LNCAP (cell line): ENCODE data around the gene TRAM2.

Experiments used
- CTCF ChIP-seq: fragments of 450-650 bp; IDR thresholded peaks from 2 replicates; pipeline ENCODE4 v1.5.1; 2017; ENCODE audit warnings: mild to moderate bottlenecking

Gene TRAM2

GRCh38 chr6:52548353-52548713, 28.5 kb downstream of the TRAM2 start:
- TF ChIP-seq CTCF = no peak

GRCh38 chr6:52547647-52548352, 29.1 kb downstream of the TRAM2 start:
- TF ChIP-seq CTCF = no peak

- no peak for TF ChIP-seq CTCF
Observed at GRCh38 chr6:52546678-52547077, 30.2 kb downstream of the TRAM2 start.

- TF ChIP-seq CTCF = no peak
Observed at GRCh38 chr6:52546192-52546591, 30.7 kb downstream of the TRAM2 start.

GRCh38 chr6:52545406-52546119, 31.3 kb downstream of the TRAM2 start:
- TF ChIP-seq CTCF = no peak

- TF ChIP-seq CTCF = no peak
Observed at GRCh38 chr6:52544602-52545405, 32.1 kb downstream of the TRAM2 start.

GRCh38 chr6:52543729-52544601, 32.9 kb downstream of the TRAM2 start:
- TF ChIP-seq CTCF = no peak
